ENCODE data around the gene PCNX2. TPM values are rescaled to one million over a fixed set of nuclear protein-coding genes. Genes with fewer than 3 reads are reported as not detected.

Gene PCNX2
- total RNA-seq, 3 donors from 2014 or later (not counting 1 experiment from before 2014, with no cell fraction given): 12.9 to 25.8 (median 16.0) TPM

GRCh38 chr1:233065685-233066084 is 229.8 kb downstream of the PCNX2 start:
- H3K4me1 ChIP-seq (ENCODE audit: control insufficient read depth, insufficient read depth, low read length): no peaks in the 10 kb centered on the region
- DNase-seq (no peak), ATAC-seq (no peak)
- Mint-ChIP-seq H3K27me3 (ENCODE audit: low read depth in 2 of 2) (no peaks in the 10 kb centered on the region), H3K4me3 (no peak overlapping the region), H3K27ac (no peak overlapping the region), H3K9me3 (no peaks in the 10 kb centered on the region), H3K36me3 (no peaks in the 10 kb centered on the region), H3K4me1 (no peaks in the 10 kb centered on the region)
- H3K27ac ChIP-seq (ENCODE audit: low read length): no peak overlapping the region
- peaks cover 7% of the 10 kb centered on the region for H3K9me3 ChIP-seq (ENCODE audit: control insufficient read depth, insufficient read depth, low read length)
- intact Hi-C loops (cut with micrococcal nuclease): no loop called here
- H3K27me3 ChIP-seq (ENCODE audit: control insufficient read depth, insufficient read depth, low read length): no peaks in the 10 kb centered on the region
- no peaks in the 10 kb centered on the region for H3K36me3 ChIP-seq (ENCODE audit: control insufficient read depth, insufficient read depth, low read length)
- TF ChIP-seq, protein P1, sequence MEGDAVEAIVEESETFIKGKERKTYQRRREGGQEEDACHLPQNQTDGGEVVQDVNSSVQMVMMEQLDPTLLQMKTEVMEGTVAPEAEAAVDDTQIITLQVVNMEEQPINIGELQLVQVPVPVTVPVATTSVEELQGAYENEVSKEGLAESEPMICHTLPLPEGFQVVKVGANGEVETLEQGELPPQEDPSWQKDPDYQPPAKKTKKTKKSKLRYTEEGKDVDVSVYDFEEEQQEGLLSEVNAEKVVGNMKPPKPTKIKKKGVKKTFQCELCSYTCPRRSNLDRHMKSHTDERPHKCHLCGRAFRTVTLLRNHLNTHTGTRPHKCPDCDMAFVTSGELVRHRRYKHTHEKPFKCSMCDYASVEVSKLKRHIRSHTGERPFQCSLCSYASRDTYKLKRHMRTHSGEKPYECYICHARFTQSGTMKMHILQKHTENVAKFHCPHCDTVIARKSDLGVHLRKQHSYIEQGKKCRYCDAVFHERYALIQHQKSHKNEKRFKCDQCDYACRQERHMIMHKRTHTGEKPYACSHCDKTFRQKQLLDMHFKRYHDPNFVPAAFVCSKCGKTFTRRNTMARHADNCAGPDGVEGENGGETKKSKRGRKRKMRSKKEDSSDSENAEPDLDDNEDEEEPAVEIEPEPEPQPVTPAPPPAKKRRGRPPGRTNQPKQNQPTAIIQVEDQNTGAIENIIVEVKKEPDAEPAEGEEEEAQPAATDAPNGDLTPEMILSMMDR (IDR thresholded peaks at IDR 0.05): no peak
- no peak overlapping the region for H3K4me3 ChIP-seq (ENCODE audit: low read length)
- 95% methylated on average over 1 of the region's 2 CpGs for WGBS (ENCODE audit: insufficient coverage)

- no peak overlapping the region for H3K27ac Mint-ChIP-seq
- Histone ChIP-seq H3K36me3 (ENCODE audit: control insufficient read depth, insufficient read depth, low read length) (no peaks in the 10 kb centered on the region), H3K27ac (ENCODE audit: low read length) (no peak overlapping the region), H3K9me3 (ENCODE audit: control insufficient read depth, insufficient read depth, low read length) (peaks cover 7% of the 10 kb centered on the region), H3K4me3 (ENCODE audit: low read length) (no peak overlapping the region), H3K27me3 (ENCODE audit: control insufficient read depth, insufficient read depth, low read length) (no peaks in the 10 kb centered on the region), H3K4me1 (ENCODE audit: control insufficient read depth, insufficient read depth, low read length) (no peaks in the 10 kb centered on the region)
- intact Hi-C loops (cut with micrococcal nuclease): no loop called here
- DNase-seq: no peak
- no peaks in the 10 kb centered on the region for H3K4me1 Mint-ChIP-seq
- H3K9me3 Mint-ChIP-seq: no peaks in the 10 kb centered on the region
- no peak for ATAC-seq
- H3K27me3 Mint-ChIP-seq (ENCODE audit: low read depth in 2 of 2): no peaks in the 10 kb centered on the region
- H3K36me3 Mint-ChIP-seq: no peaks in the 10 kb centered on the region
- TF ChIP-seq, protein P1 (IDR thresholded peaks at IDR 0.05): no peak
- H3K4me3 Mint-ChIP-seq: no peak overlapping the region
- WGBS (ENCODE audit: insufficient coverage): no CpG with 5 or more reads among the region's 1 CpG
These were observed 230.5 kb downstream of the PCNX2 start for GRCh38 chr1:233064988-233065387.

DNA sequence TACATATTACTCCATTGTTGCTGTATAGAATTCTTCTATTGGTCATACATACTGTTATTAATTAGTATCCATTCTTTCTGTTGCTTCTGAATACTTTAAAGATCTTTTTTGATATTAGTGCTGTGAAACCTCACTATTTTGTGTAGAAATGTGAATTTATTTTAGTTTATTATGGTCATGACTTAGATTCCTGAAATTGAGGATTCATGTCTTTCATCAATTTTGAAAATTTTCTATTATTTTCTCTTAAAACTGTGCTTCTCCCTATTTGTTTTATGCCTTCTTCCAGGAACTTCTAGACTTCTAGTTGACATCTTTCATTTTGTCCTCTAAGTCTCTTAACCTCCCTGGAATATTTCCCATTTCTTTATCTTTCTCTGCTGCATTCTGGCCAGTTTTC is 232.1 kb downstream of the PCNX2 start:
- Mint-ChIP-seq H3K9me3 (no peaks in the 10 kb centered on the region), H3K27me3 (ENCODE audit: low read depth in 2 of 2) (no peaks in the 10 kb centered on the region), H3K27ac (no peak overlapping the region), H3K36me3 (no peaks in the 10 kb centered on the region), H3K4me1 (no peaks in the 10 kb centered on the region), H3K4me3 (no peak overlapping the region)
- intact Hi-C loops (cut with micrococcal nuclease): no loop called here
- Histone ChIP-seq H3K36me3 (ENCODE audit: control insufficient read depth, insufficient read depth, low read length) (no peaks in the 10 kb centered on the region), H3K27ac (ENCODE audit: low read length) (no peak overlapping the region), H3K9me3 (ENCODE audit: control insufficient read depth, insufficient read depth, low read length) (peaks cover 7% of the 10 kb centered on the region), H3K27me3 (ENCODE audit: control insufficient read depth, insufficient read depth, low read length) (no peaks in the 10 kb centered on the region), H3K4me1 (ENCODE audit: control insufficient read depth, insufficient read depth, low read length) (no peaks in the 10 kb centered on the region), H3K4me3 (ENCODE audit: low read length) (no peak overlapping the region)
- ATAC-seq (no peak), DNase-seq (no peak)
- TF ChIP-seq, protein P1 (IDR thresholded peaks at IDR 0.05): no peak

DNA sequence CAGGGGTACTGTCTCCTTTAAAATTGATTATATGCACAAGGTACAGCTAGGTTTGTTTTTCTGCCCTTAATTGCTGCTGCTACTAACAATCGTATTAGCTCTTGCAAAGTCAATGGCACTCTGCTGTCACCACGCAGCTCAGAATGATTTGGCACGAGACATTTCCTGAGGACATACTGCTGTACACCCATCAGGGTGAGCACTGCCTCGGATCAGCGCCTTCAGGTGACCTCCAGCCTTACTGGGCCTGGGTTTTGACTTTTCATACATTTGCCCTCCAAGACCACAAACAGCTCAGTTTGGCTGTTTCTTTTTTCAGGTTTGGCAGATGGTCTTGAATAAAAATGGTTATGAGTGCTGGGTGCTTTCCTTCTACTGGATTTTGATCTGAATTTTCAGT is 234.3 kb downstream of the PCNX2 start:
- no peak for DNase-seq
- intact Hi-C loops (cut with micrococcal nuclease): no loop called here
- TF ChIP-seq, protein P1 (IDR thresholded peaks at IDR 0.05): no peak
- Histone ChIP-seq H3K9me3 (ENCODE audit: control insufficient read depth, insufficient read depth, low read length) (peaks cover 6% of the 10 kb centered on the region), H3K36me3 (ENCODE audit: control insufficient read depth, insufficient read depth, low read length) (no peaks in the 10 kb centered on the region), H3K27me3 (ENCODE audit: control insufficient read depth, insufficient read depth, low read length) (no peaks in the 10 kb centered on the region), H3K4me1 (ENCODE audit: control insufficient read depth, insufficient read depth, low read length) (no peaks in the 10 kb centered on the region), H3K4me3 (ENCODE audit: low read length) (no peak overlapping the region), H3K27ac (ENCODE audit: low read length) (no peak overlapping the region)
- no peak for ATAC-seq
- Mint-ChIP-seq H3K36me3 (no peaks in the 10 kb centered on the region), H3K9me3 (no peaks in the 10 kb centered on the region), H3K27ac (no peak overlapping the region), H3K27me3 (ENCODE audit: low read depth in 2 of 2) (no peaks in the 10 kb centered on the region), H3K4me3 (no peak overlapping the region), H3K4me1 (no peaks in the 10 kb centered on the region)
- 91% methylated on average over 5 of the region's 5 CpGs for WGBS (ENCODE audit: insufficient coverage)

Data from natural killer cell (primary cell).